DMS53 treated with DMSO at 0.1 percent for 48 hours (cell line): ENCODE measurements around the gene DGCR2.
"Not testable (repeated sequence)": the region's sequence is repeated elsewhere in the genome, so short reads cannot be mapped to it uniquely, and the experiment has no call there.

Experiments used
- DNase-seq: peaks from one replicate; lab custom pipeline; 2025; ENCODE audit not compliant: unreplicated experiment; lab: John Stamatoyannopoulos, UW

The DGCR2 gene

GRCh38 chr22:19062139-19062942, 59.9 kb downstream of the DGCR2 start:
- no peak for DNase-seq

DNA sequence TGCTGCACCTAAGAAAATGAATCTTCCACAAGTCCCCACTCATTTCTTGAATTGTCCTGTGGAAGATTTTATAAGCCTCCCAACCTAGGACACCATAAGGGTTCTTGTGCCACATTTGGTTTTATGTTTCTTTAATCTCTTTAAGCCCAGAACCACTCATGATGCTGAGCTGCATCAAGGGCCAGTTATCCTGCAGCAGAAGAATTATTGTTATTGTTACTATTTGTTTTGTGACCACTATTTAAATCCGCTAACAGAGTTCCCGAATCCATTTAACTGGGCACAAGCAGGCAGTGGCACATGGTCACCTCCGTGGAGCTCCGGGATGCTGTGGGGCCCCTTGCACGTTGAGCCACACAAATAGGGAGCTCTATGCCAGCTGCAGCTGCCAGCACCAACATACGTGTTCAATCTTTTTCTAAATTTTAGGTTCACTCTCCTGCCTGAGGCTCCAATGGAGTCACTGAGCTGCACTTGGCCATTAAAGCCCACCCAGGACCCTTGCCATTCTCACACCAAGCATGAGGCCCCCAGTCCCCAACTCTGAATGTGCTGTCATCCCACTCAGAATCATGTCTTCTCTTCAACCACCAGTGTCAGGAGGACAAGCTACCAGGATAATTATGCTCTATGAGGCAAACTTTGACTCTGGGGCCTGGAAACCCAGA, 60.6 kb downstream of the DGCR2 start:
- DNase-seq, result no peak

DNA sequence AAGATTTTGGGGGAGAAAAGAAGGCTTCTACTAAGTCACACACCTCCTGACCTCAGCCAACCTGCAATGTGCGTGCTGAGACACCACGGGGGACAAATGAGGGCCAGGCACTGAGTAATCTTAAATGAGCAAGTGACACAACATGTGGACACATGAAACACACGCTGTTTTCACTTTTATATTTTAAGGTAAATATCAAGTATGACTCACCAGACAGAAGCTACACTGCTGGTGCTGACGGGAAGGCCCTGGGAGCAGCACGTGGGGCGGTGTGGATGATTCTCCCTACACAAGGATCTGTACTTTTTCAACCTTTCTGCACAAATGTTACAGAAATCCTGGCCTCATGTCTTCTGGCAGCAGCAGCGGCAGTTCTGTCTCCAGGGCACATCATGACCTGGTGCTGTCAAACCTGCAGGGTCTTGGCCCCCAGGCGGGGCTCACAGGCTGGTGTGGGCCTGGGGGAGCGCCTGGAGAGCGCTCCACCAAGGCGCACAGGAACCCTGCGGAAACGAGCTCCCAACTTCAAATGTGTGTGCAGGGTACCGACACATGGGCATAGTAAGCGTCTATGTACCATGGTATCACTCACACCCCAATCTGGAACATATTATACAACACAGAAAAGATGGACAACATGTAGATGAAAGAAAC, 61.7 kb downstream of the DGCR2 start:
- DNase-seq, result peak; percentile 4

DNA sequence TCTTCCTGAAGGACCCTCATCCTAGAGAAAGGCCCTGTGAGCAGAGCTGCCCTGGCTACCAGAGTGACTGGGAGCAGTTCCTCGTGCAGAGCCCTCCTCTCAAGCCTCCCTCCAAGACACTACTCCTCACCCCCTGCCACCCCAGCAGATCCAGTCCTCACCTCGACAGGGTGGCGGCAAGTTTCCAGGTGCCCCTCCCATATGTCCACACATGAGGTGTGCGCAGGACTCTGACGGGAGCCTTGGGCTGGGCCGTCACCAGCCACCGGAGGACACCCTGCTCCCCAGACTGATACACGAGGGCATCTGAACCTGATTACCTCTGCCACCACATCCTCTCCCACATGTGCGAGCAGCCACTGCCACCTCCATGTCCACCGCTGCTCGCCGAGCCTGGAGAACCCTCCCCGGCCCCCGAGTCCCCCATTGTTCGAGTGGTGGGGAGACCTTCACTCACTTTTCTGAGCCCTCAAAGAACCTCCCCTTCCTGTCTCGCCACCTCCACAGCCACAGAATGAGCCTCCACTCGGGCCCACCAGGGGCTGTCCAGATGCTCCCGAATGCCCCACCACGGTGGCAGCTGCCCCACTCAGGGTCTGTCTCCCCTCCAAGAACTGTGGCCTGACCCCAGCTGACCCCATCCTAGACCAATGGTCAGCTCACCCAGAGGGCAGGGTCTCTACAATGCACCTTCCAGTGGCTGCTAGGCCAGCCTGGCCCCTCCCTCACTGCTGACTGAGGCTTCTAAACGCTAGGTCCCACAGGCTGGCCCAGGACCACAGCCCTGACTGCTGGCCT, 62.5 kb downstream of the DGCR2 start:
- DNase-seq, result no peak

DNA sequence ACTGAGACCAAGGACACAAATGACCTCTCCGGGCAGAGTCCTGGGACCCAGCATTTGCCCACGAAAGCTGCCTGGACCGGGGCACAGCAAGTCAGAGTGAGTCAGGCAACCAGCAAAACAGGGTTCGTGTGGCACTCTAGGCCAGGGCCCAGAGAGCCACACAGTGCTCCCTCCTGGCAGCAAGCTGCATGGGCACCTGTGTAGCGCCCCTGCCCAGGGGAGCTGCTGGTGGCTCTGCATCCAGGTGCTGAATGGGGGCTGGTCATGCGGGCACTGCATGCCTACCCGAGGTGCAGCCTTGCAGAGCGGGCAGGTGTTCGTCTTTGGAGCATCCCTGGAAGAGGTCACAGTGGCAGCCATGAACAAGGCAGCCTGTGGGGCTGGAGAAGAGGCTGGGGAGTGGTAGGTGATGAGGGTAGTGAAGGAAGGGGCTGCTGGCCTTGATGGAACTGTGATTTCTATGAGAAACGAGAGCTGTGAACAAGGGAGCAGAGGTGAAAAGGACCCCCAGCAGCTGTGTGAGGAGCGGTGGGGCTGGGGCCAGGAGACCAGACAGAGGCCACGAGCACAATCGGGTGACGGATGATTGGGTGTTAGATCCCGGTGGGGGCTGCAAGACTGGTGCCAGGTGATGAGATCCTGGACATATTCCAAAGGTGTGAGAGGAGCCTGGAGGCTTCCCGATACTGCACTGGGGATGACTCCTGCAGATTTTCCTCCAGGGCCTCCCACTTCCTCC, 63.3 kb downstream of the DGCR2 start:
- no peak for DNase-seq

DNA sequence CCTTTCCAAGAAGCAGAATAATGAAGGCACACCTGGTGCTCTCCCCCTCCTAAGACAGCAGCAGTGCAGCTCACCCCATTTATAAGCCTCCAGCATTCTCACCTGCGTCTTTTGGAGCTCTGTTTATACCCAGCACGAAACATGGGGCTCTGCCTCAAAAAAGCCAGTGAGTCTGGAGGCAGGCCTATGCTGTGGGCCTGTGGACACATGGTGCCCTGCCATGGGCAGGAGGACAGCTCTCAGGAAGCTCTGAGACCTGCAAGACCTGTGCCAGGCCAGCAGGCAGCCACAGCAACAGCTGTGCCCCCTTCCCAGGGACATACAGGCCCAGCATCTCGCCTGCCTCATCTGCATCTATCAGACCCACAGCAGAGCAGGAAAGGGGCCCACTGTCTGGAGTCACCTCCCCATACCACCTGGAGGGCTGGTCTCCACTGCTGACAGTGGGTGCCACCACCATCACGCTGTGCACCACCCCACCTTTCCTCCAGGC, 64.2 kb downstream of the DGCR2 start:
- DNase-seq, result no peak

DNA sequence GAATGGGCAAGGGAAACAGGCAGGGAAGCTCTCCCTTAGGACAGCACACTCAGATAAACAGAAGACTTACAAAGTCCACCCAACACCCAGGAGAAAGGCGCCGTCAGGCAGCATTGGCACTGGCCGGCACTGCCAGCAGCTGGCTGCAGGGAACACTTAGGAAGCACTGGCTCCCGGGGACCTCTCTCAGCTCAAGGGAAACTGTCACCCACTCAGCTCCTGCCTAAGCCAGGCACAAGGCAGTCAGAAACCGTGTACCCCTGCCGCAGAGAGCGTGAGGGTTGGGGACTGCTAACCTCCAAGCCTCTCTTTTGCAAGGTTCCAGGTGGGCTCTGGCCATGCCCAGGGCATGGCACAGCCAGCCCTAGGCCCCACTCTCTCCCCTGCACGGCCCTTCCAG, 64.7 kb downstream of the DGCR2 start:
- DNase-seq, result no peak

DNA sequence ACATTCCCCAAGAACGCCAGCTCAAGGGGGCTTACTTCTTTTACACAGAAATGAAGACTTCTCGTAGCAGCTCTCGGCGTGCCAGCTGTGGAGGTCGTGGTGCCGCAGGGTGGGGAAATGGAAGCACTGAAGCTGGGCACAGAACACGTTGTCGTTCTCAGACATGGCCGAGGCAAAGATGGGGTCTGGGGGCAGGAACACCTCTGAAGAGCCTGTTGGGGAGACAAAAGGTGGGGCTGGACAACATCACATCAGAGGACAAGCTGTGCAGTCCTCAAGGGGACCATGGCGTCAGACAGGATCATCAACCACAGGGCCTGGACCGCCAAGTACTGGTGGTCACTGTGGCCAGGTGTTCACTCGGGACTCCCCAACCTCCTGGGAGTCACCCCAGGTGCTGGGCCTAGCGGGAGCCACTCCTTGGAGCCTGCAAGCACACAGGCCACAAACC, 65.2 kb downstream of the DGCR2 start:
- DNase-seq, result no peak

DNA sequence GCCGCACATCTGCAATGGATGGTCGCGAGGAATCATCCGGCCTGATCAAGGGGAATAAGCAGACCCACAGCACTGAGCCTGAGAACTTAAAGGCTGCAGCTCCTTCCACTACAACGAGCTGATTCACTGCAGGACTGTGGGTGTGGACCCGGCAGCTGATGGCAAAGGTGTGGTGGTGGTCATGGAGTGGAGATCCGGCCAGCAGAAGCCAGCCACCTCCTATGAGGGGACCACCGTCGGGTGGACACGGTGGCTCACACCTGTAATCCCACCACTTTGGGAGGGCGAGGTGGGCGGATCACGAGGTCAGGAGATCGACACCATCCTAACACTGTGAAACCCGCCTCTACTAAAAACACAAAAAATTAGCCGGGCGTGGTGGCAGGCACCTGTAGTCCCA, 66.4 kb downstream of the DGCR2 start:
- DNase-seq, result no peak

DNA sequence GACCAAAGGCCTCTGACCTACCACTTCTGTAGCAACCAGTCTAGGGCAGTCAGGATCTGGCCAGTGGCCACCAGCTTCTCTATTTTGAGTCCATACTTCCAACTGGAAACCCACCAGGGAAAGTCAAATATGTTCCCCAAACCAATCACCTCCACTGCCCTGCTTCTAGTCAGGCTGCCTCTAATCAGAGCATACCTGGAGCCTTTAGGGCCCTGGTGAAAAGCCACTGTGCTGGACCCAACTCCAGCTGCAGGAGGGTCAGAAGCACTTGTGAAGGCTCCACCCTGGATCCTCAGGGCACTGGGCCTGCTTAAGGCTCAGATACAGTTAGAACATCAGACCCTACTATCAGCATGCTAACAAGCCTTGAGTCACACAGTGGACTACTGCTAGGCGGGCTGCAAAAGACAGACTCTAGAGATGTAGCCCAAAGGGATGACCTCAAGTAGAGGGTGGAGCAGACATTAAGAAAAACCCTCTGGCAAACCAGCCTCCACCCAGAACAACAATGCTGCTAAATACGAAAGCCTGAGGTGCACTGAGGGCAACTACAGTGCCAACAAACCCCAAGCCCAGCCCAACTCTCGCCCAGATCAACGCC, 69.2 kb downstream of the DGCR2 start:
- no peak for DNase-seq

- DNase-seq, result no peak
These were observed 70.7 kb downstream of the DGCR2 start for GRCh38 chr22:19051381-19052072.

DNA sequence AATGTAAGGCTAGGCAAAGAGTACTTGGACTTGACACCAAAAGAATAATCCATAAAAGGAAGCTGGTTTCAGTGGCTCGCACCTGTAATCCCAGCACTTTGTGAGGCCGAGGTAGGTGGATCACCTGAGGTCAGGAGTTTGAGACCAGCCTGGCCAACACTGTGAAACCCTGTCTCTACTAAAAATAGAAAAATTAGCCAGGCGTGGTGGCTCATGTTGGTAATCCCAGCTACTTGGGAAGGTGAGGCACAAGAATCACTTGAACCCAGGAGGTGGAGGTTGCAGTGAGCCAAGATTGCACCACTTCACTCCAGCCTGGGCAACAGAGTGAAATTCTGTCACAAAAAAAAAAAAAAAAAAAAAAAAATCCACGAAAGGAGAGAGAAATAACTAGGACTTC, 71.4 kb downstream of the DGCR2 start:
- not testable (repeated sequence) for DNase-seq

DNA sequence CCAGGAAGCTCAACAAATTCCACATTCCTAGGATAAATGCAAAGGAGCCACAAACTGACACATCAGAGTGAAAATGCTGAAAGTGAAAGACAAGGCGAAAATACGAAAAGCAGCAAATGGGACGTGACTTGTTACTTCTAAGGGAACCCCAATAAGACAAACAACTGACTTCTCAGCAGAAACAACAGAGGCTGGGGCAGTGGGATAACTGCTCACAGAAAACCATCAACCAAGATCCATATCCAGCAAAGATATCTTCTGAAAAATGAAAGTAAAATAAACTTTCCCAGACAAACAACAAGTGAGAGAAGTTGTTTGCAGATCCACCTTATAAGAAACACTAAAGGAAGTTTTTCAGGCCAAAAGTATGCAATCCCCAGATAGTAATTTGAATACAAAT, 72.1 kb downstream of the DGCR2 start:
- DNase-seq, result no peak

- no peak for DNase-seq
These were observed 73.7 kb downstream of the DGCR2 start for GRCh38 chr22:19048531-19048930.

DNA sequence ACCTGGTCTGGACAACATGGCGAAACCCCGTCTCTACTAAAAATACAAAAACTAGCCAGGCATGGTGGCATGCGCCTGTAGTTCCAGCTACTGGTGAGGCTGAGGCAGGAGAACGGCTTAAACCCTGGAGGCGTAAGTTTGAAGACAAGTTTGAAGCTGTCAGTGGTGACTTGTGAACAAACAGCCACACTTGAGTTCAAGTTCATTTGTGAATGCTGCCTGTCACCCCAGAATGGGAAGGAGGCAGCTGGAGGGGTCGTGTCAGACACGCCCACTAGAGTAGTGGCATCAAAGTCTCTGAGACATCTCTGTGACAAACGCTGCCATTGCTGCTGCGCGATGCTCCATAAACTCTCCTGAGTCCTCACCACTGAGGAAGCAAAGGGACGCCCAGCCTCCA, 74.2 kb downstream of the DGCR2 start:
- DNase-seq, result no peak

GRCh38 chr22:19046719-19047609, 75.2 kb downstream of the DGCR2 start:
- no peak for DNase-seq

DNA sequence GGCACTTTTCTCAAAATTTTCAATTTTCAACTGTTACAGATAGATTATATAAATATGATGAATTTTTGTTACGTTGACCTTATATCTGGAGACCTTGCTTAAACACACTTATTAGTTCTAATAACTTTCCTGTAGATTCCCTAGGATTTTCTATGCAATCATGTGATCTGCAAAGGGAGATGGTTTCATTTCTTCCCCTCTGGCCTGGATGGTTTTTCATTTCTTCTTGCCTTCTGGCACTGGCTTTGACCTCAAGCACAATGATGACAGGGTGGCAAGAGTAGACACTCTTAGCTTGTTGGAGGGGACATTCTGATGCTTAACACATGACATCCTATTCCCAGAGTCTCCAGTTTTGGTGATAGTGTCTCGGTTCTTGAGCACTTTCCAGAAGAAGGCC, 75.9 kb downstream of the DGCR2 start:
- DNase-seq, result no peak

- DNase-seq, result no peak
These were observed 77.1 kb downstream of the DGCR2 start for GRCh38 chr22:19045094-19045493.
